Amygdala (tissue), 56 donors: ENCODE data around the gene VAMP3.
A peak's percentile ranks its signal among the peaks of the same experiment; 100 is the strongest.
"Not testable (repeated sequence)": the region's sequence is repeated elsewhere in the genome, so short reads cannot be mapped to it uniquely, and the experiment has no call there.

ENCODE experiments used
- DNase-seq, 56 donors: peaks; one replicate each; lab custom pipeline; 2025; lab: John Stamatoyannopoulos, UW

Gene VAMP3

GRCh38 chr1:7761103-7761502 lies 10.0 kb upstream of the VAMP3 start:
- DNase-seq, result no peak

- DNase-seq, result no peak
Observed at GRCh38 chr1:7767176-7767575, 3.9 kb upstream of the VAMP3 start.

- DNase-seq, result no peak
Observed at GRCh38 chr1:7768583-7768982, 2.5 kb upstream of the VAMP3 start.

- no peak for DNase-seq
Observed at GRCh38 chr1:7769673-7770412, 1.3 kb upstream of the VAMP3 start.

- DNase-seq, result no peak
Observed at GRCh38 chr1:7770669-7770996, 463 bp upstream of the VAMP3 start.

GRCh38 chr1:7771823-7772299 lies 765 bp downstream of the VAMP3 start:
- no peak for DNase-seq

GRCh38 chr1:7777591-7777990 lies 6.5 kb downstream of the VAMP3 start:
- DNase-seq, result no peak

GRCh38 chr1:7778133-7778628 lies 7.1 kb downstream of the VAMP3 start:
- no peak for DNase-seq

- DNase-seq, result no peak
Observed at GRCh38 chr1:7780976-7781375, 9.9 kb downstream of the VAMP3 start.

- no peak for DNase-seq
Observed at GRCh38 chr1:7781501-7781900, 10.4 kb downstream of the VAMP3 start.

- DNase-seq, result no peak
Observed at GRCh38 chr1:7781923-7782495, 10.9 kb downstream of the VAMP3 start.

GRCh38 chr1:7783178-7783711 lies 12.1 kb downstream of the VAMP3 start:
- DNase-seq, result peak in 37 of 56 donors; percentile 14 to 90 (median 68)

- DNase-seq, result peak in 55 of 56 donors; percentile 86 to 99 (median 96)
Observed at GRCh38 chr1:7783826-7784491, 12.9 kb downstream of the VAMP3 start, which contains the start of gene PER3. PER3 (plus strand) TSS chr1:7784291; CDS start chr1:7784878, 587 bp downstream.

- peak in 17 of 56 donors; percentile 7 to 62 (median 52) for DNase-seq
Observed at GRCh38 chr1:7784492-7785071, 13.5 kb downstream of the VAMP3 start.

GRCh38 chr1:7785108-7785507 lies 14.0 kb downstream of the VAMP3 start:
- no peak for DNase-seq

GRCh38 chr1:7786795-7787194 lies 15.7 kb downstream of the VAMP3 start:
- DNase-seq, result no peak

- no peak for DNase-seq
Observed at GRCh38 chr1:7789828-7790227, 18.7 kb downstream of the VAMP3 start.

- not testable (repeated sequence) for DNase-seq
Observed at GRCh38 chr1:7791027-7791426, 19.9 kb downstream of the VAMP3 start.

GRCh38 chr1:7795406-7795805 lies 24.3 kb downstream of the VAMP3 start:
- DNase-seq, result no peak

GRCh38 chr1:7805460-7805859 lies 34.4 kb downstream of the VAMP3 start:
- DNase-seq, result no peak
